Measurements from ENCODE around the gene SKA2. TPM values are rescaled to one million over a fixed set of nuclear protein-coding genes. Genes with fewer than 3 reads are reported as not detected.
"Not testable (repeated sequence)": the region's sequence is repeated elsewhere in the genome, so short reads cannot be mapped to it uniquely, and the experiment has no call there.

Gene SKA2
- total and polyA plus RNA-seq, 2 of the 8 experiments (the other 6 are each of a cell fraction or from before 2014, with no cell fraction given), result 15.6 to 95.8 TPM

DNA sequence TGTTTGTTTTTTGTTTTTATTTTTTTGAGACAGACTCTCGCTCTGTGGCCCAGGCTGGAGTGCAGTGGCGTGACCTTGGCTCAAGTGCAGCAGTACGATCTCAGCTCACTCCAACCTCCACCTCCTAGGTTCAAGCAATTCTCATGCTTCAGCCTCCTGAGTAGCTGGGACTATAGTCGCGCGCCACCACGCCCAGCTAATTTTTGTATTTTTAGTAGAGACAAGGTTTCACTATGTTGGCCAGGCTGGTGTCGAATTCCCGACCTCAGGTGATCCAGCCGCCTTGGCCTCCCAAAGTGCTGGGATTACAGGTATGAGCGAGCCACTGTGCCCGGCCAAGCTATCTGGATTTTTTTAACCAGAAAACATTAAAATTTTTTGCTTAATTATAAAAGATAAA, 64.4 kb downstream of the SKA2 start:
- not testable (repeated sequence) for H3K23ac ChIP-seq (ENCODE audit: insufficient read length); H3K14ac ChIP-seq (ENCODE audit: insufficient read length); H2AK5ac ChIP-seq (ENCODE audit: low read depth, low read length); H3K4ac ChIP-seq (replicated peaks; ENCODE audit: insufficient read length, low read depth, low read length); H2BK5ac ChIP-seq (ENCODE audit: low read depth, low read length); H2AFZ ChIP-seq (ENCODE audit: low read length); FAIRE-seq; H2BK20ac ChIP-seq (ENCODE audit: low read length); H3K27me3 ChIP-seq (replicated peaks in 1 of 4; ENCODE audit: control insufficient read depth in 3 of 4, extremely low read depth in 1 of 4, insufficient read depth in 3 of 4, low read length in 3 of 4); H3K56ac ChIP-seq (replicated peaks; ENCODE audit: insufficient read length, low read depth, low read length); H3K9me3 ChIP-seq (ENCODE audit: insufficient read depth in 2 of 2, low read depth in 1 of 2, low read length in 1 of 2); H3K27ac ChIP-seq (ENCODE audit: low read depth, low read length); H3K23me2 ChIP-seq (ENCODE audit: low read depth, low read length); H3K18ac ChIP-seq (ENCODE audit: extremely low read depth, low read length); H4K91ac ChIP-seq (replicated peaks; ENCODE audit: insufficient read length, low read length); H3K4me1 ChIP-seq (replicated peaks in 1 of 4; ENCODE audit: control insufficient read depth in 3 of 4, insufficient read depth in 4 of 4, low read length in 3 of 4); H4K5ac ChIP-seq (ENCODE audit: insufficient read length, low read depth, low read length); H2BK12ac ChIP-seq (ENCODE audit: low read depth, low read length); H4K8ac ChIP-seq (ENCODE audit: extremely low read depth, insufficient read depth, low read length); H2BK120ac ChIP-seq (replicated peaks; ENCODE audit: low read depth, low read length); H3K4me3 ChIP-seq (ENCODE audit: extremely low read depth in 1 of 4, insufficient read depth in 2 of 4, low read depth in 3 of 4, low read length in 4 of 4); H2BK15ac ChIP-seq (ENCODE audit: low read length); DNase-seq (ENCODE audit: low read depth in 1 of 2, low spot score in 2 of 2); H4K20me1 ChIP-seq (replicated peaks in 1 of 2; ENCODE audit: control insufficient read depth in 1 of 2, insufficient read depth in 2 of 2, low read length in 2 of 2); H3K9ac ChIP-seq (replicated peaks in 1 of 4; ENCODE audit: extremely low read depth in 1 of 4, low read depth in 3 of 4, low read length in 3 of 4); H3K79me1 ChIP-seq (ENCODE audit: low read depth, low read length); H3K4me2 ChIP-seq (ENCODE audit: insufficient read depth in 1 of 2, low read depth in 2 of 2, low read length in 2 of 2)
- ChIA-PET CTCF (ENCODE audit: partially characterized antibody) (interaction anchor here (0.6 kb wide), 1 partner anchor 191 kb away, joined by 3 read pairs; no protein-coding TSS in a partner anchor), POLR2A (ENCODE audit: partially characterized antibody) (interaction anchor here (0.6 to 3.9 kb wide), 2 partner anchors 16 to 193 kb away, joined by 3 to 13 read pairs; partner anchors contain the start of gene TRIM37)
- 89% methylated on average over 12 of the region's 12 CpGs; no CpG with 5 or more reads in 1 of the 2 experiments for WGBS, 2 experiments (ENCODE audit: extremely low coverage in 1 of 2, insufficient coverage in 1 of 2, insufficient read length in 1 of 2, insufficient replicate concordance in 2 of 2, low coverage in 1 of 2, low lambda C conversion rate in 2 of 2, missing lambda C conversion rate in 1 of 2)
- Histone ChIP-seq H3K36me3 (ENCODE audit: control insufficient read depth in 2 of 4, insufficient read depth in 4 of 4, low read length in 3 of 4) (peaks cover 3 to 30% (median 6%) of the 10 kb centered on the region in 4 experiments; a peak in 6 of 8 replicates), H3K79me2 (ENCODE audit: control insufficient read depth in 1 of 2, insufficient read depth in 2 of 2, low read length in 2 of 2) (peaks cover 0 to 33% of the 10 kb centered on the region in 2 experiments; a peak in 2 of 4 replicates)
